HG02763 (cell line): Measurements from ENCODE around the gene PDIA4.
"Not testable (repeated sequence)": the region's sequence is repeated elsewhere in the genome, so short reads cannot be mapped to it uniquely, and the experiment has no call there.

Experiments
- ATAC-seq: cut with Tn5 transposase; IDR thresholded peaks from one replicate; pipeline ENCODE4 v1.9.1; 2021; ENCODE audit warnings: mild to moderate bottlenecking, moderate library complexity; ENCODE audit not compliant: unreplicated experiment

PDIA4 gene

DNA sequence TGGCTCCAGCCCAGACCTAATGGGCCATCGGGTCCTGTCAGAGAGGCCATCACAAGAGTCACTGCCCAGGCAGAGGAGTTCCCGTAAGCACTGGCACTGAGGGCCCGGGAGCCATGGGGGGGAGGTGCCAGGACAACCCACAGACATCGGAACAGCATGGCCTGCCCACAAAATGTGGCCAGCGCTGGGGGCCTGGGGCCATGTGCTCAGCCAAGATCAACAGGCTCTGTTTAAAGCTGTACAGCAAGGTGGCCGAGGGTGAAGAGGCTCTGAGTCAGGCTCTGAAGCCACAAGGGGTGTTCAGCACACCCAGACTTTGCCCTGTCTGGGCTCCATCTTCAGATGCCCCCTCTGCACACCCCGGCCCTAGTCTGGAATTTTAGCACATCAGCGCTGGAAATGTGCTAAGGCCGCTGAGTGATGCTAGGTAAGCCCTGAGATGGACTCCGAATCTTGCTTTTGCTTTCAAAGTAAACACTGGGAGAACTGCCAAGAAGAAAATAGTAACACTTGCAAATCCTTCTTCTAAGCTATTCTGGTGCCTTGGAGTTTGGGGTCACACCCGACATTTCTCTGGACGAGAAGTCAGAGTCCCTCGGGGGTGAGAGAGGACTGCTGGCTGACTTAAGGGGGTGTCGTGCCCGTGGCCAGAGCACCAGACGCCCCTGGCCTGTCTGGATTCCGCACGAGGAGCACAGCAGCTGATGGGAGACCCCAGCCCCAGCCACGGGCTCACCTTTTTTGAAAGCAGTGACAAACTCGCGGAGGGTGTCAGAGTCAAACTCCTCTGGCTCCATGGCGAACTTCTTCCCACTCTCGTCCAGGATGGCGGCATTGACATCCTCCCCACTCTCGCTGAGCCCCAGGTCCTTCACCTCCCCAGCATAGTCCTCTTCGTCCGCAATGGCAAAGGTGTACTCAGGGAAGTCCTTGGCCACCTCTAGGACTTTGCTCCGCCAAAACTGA is 23.6 kb downstream of the PDIA4 start:
- ATAC-seq: no peak

DNA sequence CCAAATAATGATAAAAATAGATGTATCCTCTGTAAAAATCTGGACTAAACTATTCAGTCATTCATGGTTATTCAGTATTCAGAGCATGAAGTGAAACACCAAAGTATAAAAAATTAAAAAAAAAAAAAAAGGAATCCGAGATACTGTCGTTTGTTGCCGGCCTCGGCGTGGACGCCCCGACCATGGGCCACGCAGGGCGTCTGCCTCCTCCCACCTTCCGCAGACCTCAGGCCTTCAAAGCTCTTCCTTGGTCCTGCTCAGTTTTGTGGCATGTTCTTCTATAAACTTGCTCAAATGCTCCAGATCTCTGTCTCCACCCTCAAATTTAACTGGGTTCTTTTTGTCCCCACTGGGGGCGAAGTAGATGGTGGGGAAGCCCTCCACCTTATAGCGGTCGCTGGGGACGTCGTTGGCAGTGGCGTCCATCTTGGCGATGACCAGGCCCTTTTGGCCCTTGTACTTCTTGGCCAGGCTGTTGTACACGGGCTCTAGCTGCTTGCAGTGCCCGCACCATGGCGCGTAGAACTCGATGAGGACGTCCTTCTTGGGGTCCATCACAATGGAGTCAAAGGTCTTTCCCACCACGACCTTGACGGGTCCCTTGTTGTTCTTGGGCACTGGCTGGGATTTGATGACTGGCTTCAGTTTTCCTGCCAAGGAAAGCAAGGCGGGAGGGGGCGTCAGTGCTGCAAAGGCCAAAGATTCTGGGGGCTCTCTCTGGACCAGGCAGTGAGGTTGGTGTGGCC is 24.6 kb downstream of the PDIA4 start:
- ATAC-seq: no peak

GRCh38 chr7:149003018-149003417 is 25.3 kb downstream of the PDIA4 start:
- no peak for ATAC-seq

DNA sequence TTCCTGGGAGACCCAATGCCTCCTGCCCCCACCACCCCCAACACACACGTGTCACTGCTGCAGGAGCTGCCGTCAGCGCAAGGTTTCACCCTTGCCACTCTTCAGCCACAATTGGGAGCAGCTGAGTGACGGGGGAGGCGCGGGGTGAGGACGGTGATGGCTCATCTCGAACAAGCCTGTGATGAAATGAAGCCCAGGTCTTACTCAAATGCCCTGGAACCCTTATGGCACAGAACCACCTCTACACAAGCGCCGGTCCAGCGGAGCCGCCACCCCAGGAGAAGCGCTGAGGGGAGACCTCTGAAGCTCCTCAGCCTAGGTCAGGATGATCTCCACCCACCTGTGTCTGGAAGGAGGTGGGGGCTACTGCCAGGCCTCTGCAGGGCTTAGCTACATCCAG is 25.7 kb downstream of the PDIA4 start:
- ATAC-seq: no peak

- no peak for ATAC-seq
Observed at GRCh38 chr7:149001427-149002068, 26.8 kb downstream of the PDIA4 start.

- no peak for ATAC-seq
Observed at GRCh38 chr7:149000961-149001360, 27.3 kb downstream of the PDIA4 start.

GRCh38 chr7:148999192-148999591 is 29.1 kb downstream of the PDIA4 start:
- no peak for ATAC-seq

GRCh38 chr7:148997497-148997896 is 30.8 kb downstream of the PDIA4 start:
- no peak for ATAC-seq

DNA sequence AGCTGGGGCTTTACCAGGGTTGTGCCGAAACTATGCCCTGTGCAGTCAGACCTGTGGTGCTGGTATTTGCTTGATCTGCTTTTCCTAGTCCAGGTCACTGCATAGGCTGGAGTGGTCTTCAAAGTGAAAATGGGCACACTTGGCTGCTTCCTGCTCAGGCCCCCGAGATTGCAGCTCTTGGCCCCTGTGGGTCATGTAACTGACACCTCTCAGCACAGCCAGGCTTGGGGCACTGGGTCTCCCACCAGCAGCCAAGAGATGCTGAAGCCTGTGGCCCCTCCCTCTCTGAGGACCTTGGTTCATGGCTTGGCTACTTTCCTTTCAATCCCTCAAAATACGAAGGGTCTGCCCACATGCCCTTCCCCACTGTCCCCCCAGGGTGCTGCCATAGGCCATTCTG is 33.7 kb downstream of the PDIA4 start:
- no peak for ATAC-seq

DNA sequence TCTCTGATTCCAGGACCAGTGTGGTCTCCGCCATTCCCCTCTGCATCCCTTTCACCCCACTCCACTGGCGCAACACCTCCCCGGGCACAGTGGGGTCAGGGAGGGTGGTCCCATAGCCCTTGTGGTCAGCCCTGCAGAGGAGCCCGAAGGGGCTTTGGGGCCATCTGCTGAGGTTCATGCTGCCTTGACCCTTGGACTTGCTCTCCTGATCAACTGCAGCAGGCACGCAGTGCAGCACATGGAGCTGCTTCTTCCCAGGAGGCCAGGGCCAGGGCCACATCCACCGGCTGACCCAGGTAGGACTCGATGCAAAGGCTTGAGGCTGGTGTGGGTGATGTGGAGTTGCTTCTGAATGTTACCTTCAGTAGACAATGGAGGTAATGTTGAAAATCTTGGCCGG is 35.1 kb downstream of the PDIA4 start:
- ATAC-seq: no peak

GRCh38 chr7:148991536-148991935 is 36.8 kb downstream of the PDIA4 start:
- ATAC-seq: no peak

DNA sequence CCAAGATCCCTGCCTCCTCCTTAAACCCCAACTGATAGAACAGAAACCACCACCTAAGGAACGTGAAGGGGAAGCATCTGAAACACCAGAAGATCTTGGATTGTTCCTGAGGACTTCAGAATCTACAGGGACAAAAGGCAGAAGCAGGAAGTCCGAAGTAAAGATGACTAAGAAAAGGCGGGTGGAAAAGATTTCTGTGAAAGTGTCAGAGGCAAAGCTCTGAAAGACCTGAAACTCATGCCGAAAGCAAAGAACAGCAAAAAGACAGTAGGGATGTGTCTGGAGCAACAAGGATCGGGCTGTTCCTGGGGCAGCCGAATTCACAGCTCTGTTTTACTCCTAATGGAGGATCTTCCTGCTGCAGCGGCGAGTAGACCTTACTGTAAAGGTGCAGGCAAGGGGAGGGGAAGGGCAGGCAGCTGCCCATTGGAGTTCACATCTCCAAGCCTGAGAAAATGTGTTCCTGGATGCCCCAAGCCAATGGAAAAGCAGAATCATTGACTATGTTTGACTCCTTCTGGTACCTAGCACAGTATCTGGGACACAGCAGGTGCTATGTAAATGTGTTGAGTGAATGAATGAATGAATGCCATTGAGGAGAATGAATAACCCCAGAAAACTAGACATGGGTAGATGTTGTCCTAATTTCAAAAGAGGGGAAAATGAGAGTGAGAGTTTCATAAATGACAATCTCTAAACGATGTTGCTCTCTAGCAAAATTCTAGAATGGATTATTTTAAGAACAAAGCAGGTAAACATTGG is 40.4 kb downstream of the PDIA4 start:
- no peak for ATAC-seq

- ATAC-seq: peak; percentile 91
Observed at GRCh38 chr7:148987010-148987750, 41.1 kb downstream of the PDIA4 start.

DNA sequence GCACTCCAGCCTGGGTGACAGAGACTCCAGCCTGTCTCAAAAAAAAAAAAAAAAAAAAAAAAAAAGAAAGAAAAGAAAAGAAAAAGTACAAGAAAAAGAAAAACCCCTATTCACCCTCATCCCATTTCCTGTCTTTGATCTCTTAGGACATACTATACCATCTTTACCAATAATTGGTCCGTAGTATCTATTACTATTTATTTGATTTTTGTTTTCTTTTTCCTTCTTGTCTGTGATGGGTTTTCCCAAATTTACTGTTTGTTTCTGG is 41.6 kb downstream of the PDIA4 start:
- no peak for ATAC-seq

GRCh38 chr7:148983200-148984146 is 44.8 kb downstream of the PDIA4 start:
- peak; percentile 37 for ATAC-seq

GRCh38 chr7:148982654-148983199 is 45.6 kb downstream of the PDIA4 start:
- ATAC-seq: no peak

DNA sequence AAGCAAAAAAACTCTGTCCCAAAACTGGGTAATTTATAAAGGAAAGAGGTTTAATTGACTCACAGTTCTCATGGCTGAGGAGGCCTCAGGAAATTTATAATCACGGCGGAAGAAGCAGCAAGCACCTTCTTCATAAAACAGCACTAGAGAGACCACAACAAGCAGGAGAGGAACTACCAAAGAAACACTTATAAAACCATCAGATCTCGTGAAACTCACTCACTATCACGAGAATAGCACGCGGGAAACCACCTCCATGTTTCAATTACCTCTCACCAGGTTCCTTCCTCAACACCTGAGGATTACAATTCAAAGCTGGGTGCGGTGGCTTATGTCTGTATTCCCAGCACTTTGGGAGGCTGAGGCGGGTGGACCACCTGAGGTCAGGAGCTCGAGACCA is 48.5 kb downstream of the PDIA4 start:
- no peak for ATAC-seq

DNA sequence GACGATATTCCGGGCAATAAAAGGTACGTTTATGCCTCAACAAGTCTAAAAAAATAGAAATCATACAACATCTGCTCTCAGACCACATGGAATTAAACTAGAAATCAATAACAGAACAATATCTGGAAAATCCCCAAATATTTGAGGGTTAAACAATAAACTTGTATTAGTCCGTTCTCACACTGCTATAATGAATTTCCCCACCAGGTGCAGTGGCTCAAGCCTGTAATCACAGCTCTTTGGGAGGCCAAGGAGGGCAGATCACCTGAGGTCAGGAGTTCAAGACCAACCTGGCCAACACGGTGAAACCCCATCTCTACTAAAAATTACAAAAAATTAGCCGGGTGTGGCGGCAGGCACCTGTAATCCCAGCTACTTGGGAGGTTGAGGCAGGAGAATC is 49.2 kb downstream of the PDIA4 start:
- ATAC-seq: not testable (repeated sequence)

- ATAC-seq: no peak
Observed at GRCh38 chr7:148978091-148978490, 50.2 kb downstream of the PDIA4 start.
